ENCODE measurements around the gene DNAJC4. TPM values are rescaled to one million over a fixed set of nuclear protein-coding genes. Genes with fewer than 3 reads are reported as not detected.

The DNAJC4 gene
- total RNA-seq, 2 donors from 2014 or later, result 55.8 to 63.8 TPM

- 0% methylated on average over 52 of the region's 52 CpGs for whole genome bisulfite sequencing
- intact Hi-C loops (cut with DNase I), result loop anchor here (5.0 kb wide), 1 partner anchor 117 kb away; the partner anchor contains the start of gene CATSPERZ
- Histone ChIP-seq H3K27ac (peak overlapping the region; percentile 97 to 99), H3K27me3 (replicated peaks; ENCODE audit: insufficient read depth) (no peaks in the 10 kb centered on the region), H3K36me3 (no peaks in the 10 kb centered on the region), H3K4me1 (replicated peaks) (no peaks in the 10 kb centered on the region), H3K4me3 (peak overlapping the region; percentile 62 to 67), H3K9me3 (no peaks in the 10 kb centered on the region)
- TF ChIP-seq POLR2AphosphoS5 (IDR thresholded peaks at IDR 0.05) (no peak), POLR2A (IDR thresholded peaks at IDR 0.05) (peak; percentile 96), CTCF (IDR thresholded peaks at IDR 0.05) (peak in 2 of 4 experiments; percentile 73)
- peak; percentile 60 for DNase-seq (ENCODE audit: low spot score)
These were observed 45.1 kb upstream of the DNAJC4 start for GRCh38 chr11:64185175-64185692.

GRCh38 chr11:64185693-64186491, 44.5 kb upstream of the DNAJC4 start, which contains the start of gene STIP1:
Gene STIP1 (plus strand): TSS chr11:64186171. CDS start chr11:64186262, 91 bp downstream.
- TF ChIP-seq CTCF (IDR thresholded peaks at IDR 0.05), result peak in 2 of 4 experiments; percentile 23 to 51
- peak; percentile 94 for TF ChIP-seq POLR2A (IDR thresholded peaks at IDR 0.05)
- peak; percentile 99 for TF ChIP-seq POLR2AphosphoS5 (IDR thresholded peaks at IDR 0.05)
- peak; percentile 100 for DNase-seq (ENCODE audit: low spot score)
- no peaks in the 10 kb centered on the region for H3K9me3 ChIP-seq
- WGBS, result under 1% methylated on average over 72 of the region's 74 CpGs
- intact Hi-C loops (cut with DNase I), result loop anchor here (5.0 kb wide), 1 partner anchor 116 kb away; the partner anchor contains the start of gene CATSPERZ
- H3K27me3 ChIP-seq (replicated peaks; ENCODE audit: insufficient read depth), result no peaks in the 10 kb centered on the region
- H3K4me1 ChIP-seq (replicated peaks), result no peaks in the 10 kb centered on the region
- H3K36me3 ChIP-seq, result no peaks in the 10 kb centered on the region
- H3K27ac ChIP-seq, result peak within 1 kb of the TSS; percentile 97 to 99
- peak within 1 kb of the TSS; percentile 62 to 67 for H3K4me3 ChIP-seq

GRCh38 chr11:64186492-64187165, 43.7 kb upstream of the DNAJC4 start:
- no peak overlapping the region for H3K4me3 ChIP-seq
- no peaks in the 10 kb centered on the region for H3K27me3 ChIP-seq (replicated peaks; ENCODE audit: insufficient read depth)
- H3K36me3 ChIP-seq, result no peaks in the 10 kb centered on the region
- H3K9me3 ChIP-seq, result no peaks in the 10 kb centered on the region
- no peak overlapping the region for H3K27ac ChIP-seq
- DNase-seq (ENCODE audit: low spot score), result peak; percentile 38
- TF ChIP-seq CTCF (IDR thresholded peaks at IDR 0.05) (no peak), POLR2AphosphoS5 (IDR thresholded peaks at IDR 0.05) (no peak), POLR2A (IDR thresholded peaks at IDR 0.05) (no peak)
- 2% methylated on average over 42 of the region's 48 CpGs for WGBS
- intact Hi-C loops (cut with DNase I), result loop anchor here (5.0 kb wide), 1 partner anchor 116 kb away; the partner anchor contains the start of gene CATSPERZ
- no peaks in the 10 kb centered on the region for H3K4me1 ChIP-seq (replicated peaks)

- Histone ChIP-seq H3K9me3 (no peaks in the 10 kb centered on the region), H3K4me3 (no peak overlapping the region), H3K27me3 (replicated peaks; ENCODE audit: insufficient read depth) (no peaks in the 10 kb centered on the region), H3K36me3 (peaks cover 12 to 26% of the 10 kb centered on the region in 2 donors), H3K27ac (no peak overlapping the region), H3K4me1 (replicated peaks) (no peaks in the 10 kb centered on the region)
- DNase-seq (ENCODE audit: low spot score), result no peak
- intact Hi-C loops (cut with DNase I), result no loop called here
- WGBS, result 92% methylated on average over 5 of the region's 5 CpGs
- TF ChIP-seq CTCF (IDR thresholded peaks at IDR 0.05) (no peak), POLR2AphosphoS5 (IDR thresholded peaks at IDR 0.05) (no peak), POLR2A (IDR thresholded peaks at IDR 0.05) (no peak)
These were observed 37.9 kb upstream of the DNAJC4 start for GRCh38 chr11:64192434-64192833.

Data from prostate gland (tissue), 2 donors.